ENCODE results near the gene FMOD.

FMOD gene

DNA sequence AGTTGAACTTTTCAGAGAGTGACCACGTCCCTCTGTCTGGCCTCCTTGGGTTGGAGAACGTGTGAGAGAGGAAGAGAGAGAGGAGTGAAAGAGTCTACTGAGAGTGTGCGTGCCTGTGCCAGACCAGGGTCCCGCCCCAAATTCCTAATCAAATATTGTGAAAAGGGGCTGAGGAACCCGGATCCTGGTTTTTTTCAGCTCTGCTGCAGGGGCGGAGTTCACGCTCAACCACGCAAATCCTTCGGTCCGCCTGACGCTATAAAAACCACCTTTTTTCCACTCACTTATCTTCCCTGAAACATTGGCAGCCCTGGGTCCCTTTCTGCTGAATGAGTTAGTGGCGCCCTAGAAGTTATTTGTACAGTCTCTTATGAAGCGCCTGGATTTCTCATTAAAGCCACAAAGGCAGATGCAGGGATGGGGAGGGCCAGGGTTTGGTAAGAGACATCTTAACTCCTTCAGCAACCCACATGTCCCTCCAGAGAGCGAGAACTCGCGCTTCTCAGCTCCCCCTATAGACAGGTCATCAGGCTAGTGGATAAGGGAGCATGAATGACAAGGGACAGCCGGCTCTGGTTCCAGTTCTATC lies at the start of gene FMOD:
FMOD (minus strand) TSS at position 86 of the 589 bp plus-strand sequence. CDS start 2,852 bp downstream, outside the sequence.
- DNase-seq (ENCODE audit: low spot score), result no peak

DNA sequence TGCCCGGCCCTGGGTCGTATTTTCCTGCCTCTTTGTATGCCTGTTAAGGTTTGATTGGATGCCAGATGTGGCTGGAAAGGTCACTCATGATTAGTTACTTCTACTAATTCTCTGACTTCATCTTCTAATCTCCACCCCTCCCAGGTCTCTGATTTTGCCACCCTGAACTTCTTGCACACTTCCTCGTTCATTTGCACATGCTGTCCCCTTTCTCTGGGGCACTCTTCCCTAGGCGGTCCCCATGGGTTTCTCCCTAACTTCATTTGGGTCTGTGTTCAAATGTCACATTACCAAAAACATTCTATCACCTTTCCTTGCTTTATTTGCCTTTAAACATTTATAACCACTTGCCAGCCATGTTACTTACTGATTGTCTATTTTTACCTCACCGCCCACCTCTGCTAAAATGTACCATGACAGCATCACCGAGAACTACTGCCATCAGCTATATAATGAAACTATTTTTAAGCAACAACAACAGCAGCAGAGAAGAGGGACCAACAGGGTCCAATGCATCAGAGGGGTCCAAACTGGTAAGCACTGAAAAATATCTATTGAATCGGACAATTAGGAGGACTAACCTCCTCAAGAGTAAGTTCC lies 45.8 kb upstream of the FMOD start:
- DNase-seq (ENCODE audit: low spot score), result no peak

DNA sequence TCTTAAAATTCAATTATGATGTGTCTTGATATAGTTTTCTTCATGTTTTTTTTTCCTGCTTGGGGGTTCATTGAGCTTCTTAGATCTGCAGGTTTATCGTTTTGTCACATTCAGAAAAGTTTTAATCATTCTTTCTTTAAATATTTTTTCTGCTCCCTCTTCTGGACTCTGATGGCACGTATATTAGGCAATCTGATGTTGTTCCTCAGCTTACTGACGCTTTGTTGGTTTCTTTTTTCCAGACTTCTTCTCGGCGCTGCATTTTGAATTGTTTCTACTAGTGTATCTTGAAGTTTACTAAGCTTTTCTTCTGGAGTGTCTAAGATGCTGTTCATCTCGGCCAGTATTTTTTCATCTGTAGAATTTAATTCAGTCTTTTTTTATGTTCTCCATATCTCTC lies 44.8 kb upstream of the FMOD start:
- DNase-seq (ENCODE audit: low spot score), result no peak

DNA sequence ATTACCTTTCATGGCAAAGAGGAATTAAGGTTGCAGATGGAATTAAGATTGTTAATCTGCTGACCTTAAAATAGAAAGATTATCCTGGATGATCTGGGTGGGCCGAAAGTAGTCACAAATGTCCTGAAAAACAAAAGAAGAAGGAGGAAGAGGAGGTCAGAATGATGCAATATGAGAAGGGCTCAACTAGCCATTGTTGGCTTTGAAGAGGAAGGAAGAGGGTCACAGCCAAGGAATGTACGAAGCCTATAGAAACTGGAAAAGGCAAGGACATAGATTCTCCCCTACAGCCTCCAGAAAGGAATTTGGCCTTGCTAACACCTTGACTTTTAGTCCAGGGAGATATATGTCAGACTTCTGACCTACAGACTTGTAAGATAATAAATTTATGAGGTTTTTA lies 39.4 kb upstream of the FMOD start:
- DNase-seq (ENCODE audit: low spot score), result no peak

DNA sequence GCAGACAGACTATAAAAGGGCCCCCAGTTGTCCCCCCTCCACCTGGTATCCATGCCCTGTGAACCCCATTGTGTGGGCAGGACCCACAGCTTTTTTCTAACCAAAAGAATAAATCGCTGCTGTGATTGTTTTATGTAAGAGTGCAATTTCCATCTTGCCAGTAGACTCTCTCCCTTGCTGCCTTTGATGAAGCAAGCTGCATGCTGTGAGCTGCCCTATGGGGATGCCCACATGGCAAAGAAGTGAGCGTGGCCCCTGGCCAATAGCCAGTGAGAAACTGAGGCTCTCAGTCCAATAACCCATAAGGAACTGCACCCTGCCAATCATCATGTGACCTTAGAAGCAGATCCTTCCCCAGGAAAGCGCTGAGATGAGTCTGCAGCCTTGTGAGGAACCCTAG lies 37.8 kb upstream of the FMOD start:
- no peak for DNase-seq (ENCODE audit: low spot score)

DNA sequence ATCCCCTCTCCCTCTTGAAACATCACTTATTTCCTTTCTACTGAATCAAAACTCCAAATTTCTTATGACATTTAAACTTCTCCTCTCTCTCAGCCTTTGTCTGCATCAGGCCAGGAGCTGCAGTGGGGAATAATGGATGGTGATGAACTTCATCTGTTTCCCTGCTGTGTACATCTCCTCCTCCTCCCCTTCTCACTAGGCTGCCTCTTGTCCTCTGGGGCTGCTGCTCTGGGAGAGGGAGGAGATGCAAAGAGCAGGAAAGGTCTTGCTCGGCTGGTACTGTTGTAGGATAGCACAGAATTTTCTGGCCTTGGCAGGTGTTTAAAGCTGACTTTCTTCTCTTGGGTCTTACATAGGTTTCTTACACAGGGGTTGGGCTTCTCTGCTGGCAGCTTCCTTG lies 31.1 kb upstream of the FMOD start:
- DNase-seq (ENCODE audit: low spot score), result no peak

DNA sequence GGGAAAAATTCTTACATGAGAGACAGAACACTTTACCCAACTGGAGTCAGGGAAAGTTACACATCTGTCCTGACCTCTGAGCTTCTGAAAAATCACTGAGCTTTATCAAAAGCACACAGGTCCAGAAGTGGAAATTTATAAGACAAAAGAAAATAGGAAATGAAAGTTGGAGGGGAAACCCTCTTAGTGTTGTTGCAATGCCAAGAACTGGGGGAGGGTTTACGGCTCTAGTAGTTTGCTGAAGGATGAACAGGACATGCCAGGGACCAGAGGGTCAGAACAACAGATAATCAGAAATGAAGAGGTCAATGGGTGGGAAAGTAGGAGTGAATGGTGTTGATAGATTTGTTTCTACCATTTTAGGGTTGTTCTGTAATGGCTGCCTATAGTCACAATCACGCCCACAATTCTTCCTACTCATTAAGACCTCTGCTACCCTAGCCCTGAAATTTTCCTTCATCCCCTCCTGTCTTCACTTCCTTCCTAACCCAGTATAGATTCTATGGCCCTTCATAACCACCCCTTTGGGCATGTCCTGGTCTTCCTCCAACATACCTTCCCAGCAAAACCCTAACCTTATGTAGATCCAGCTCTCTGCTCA lies 30.3 kb upstream of the FMOD start:
- no peak for DNase-seq (ENCODE audit: low spot score)

DNA sequence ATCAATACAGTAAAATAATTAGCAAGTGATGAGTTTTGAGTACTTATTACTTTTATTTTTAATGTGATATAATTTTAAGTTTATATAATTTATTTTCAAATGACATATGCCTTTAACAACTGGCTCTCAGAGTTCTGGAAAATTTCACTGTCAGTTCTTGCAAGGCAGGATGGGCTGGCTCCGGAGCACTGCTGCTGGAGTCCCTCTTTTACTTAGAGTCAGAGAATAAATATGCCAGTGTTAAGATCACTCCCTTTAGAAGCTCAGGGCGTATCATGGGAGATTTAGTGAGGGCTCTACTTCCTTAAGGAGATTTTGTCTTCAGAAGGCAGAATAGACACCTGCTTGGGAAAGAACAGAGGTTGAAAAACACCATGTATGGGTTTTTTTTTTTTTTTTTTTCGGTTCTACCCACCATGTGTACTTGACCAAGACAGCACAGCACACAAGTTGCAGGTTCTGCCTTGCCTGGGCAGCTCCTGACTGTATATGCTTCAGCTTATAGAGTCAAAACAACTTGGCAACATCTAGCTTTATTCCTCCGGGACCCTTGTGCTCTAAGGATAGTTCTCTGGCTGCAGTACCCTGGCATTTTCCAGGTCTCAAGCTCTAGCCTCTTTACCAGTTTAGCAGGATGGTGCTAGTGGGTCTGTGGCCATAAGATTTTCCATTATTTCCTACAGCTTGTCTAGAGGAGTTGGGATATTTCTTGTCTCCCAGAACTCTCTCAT lies 29.7 kb upstream of the FMOD start:
- no peak for DNase-seq (ENCODE audit: low spot score)

DNA sequence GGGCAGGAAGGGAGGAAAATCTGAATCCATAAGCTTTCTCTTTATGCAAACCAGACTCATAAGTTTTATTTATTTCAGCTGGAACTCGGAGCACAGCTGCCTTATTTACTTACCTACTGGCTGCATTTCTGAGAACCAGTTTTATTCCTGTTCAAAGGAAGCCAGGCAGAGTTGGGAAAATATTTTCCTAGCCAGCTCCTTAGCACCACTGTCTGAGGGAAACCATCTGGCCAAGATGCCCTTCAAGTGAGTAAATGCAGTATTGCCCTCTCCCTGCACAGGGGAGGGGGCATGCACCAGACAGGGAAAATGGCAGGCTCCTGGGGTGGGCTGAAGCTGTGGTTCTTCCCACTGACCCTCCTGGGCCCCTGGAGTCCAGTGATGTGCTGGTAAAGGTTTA lies 28.9 kb upstream of the FMOD start:
- DNase-seq (ENCODE audit: low spot score), result no peak

DNA sequence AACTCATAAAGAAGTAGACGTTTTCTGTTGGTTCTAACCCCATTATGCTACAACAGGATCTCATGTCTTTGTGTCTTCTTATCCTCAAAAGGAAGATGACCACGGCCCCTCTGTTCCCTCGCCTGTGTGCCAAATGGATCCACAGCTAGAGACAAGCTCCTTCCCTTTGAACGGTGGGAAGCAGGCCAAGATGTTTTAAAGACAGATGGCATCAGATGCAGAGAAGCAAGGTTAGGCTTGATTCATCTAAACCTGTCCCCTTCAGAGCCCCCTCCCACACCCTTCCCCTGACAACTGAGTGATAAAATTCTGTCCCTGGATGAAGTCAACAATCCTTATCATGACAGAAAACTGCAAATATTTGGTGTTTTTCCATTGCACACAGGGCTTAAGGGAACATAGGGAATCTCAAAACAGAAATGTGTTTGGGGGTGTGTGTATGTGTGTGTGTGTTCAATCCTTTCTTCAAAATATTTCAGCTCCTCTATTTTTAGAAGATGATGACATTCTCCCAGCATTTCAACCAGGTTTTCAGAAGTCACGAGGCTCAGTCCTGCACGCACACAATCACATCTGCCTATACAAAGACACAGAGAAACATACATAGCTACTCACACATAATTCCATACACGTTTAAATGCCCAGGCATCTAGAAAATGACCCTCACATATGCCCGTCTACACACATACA lies 27.8 kb upstream of the FMOD start:
- peak; percentile 85 for DNase-seq (ENCODE audit: low spot score)

DNA sequence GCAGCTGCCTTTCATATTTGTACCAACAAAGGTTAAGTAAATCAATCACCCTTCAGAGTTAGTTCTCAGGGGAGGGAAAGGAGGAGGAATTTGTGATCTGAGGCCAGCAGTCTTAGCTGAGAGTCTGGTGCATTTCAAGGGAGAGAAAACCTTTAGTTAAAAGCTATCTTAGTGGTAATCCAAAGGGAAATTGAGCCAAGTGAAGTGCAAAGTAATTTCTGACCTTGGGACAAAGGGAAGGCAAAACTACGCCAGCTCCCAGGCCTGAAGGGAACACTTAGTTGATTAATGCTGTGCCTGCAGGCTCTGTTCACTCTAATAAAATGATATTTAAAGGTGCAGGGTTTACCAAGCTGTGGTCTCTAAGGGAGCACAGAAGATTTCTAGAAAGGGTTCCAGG lies 23.1 kb upstream of the FMOD start:
- DNase-seq (ENCODE audit: low spot score), result no peak

DNA sequence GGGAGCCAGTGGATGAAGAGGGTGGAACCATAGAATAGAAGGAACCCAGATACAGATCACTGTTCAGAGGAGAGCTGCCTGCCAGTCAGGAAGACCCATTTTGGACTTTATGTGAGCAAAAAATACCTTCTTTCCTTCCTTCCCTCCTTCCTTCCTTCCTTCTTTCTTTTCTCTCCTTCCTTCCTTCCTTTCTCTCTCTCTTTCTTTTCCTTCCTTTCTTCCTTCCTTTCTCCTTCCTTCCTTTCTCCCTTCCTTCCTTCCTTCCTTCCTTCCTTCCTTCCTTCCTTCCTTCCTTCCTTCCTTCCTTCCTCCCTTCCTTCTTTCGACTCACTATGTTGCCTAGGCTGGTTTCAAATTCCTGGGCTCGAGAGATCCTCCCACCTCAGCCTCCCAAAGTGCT lies 22.1 kb upstream of the FMOD start:
- no peak for DNase-seq (ENCODE audit: low spot score)

DNA sequence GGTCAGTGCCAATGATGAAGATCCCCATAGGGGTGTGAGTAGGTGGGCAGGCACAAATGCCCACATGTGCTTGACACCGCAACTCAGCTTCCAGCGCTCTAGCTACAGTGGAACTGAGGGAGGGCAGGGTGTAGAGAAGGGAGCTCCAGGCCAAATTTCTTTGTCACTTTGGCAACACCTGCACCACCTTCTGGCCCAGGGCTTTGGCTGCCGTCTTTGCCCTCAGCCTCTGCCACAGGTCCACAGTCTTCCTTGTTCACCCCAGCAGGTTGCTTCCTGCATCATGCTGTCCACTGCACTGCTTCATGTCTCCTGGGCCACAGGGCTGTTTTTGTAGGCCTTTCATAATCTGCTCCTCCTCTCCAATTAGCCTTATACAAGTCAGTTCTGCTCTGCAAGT lies 20.4 kb upstream of the FMOD start:
- DNase-seq (ENCODE audit: low spot score), result no peak

DNA sequence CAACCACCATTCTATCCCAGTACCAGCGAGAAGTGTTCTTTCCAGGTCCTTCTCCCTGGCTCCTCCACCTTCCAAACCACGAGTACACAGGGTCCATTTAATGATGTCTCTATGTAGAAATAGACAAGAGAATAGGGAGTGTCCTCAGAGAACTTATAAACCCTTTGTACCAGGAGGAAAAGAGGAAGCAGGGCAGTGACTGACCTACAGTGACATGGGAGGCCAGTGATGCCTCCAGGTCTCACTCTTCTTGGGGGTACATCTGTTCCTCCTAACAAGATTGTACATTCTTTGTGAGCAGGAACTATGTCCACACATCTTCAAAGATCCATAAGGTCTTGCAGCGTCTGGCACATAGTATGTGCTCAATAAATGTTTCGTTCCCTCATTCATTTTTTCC lies 18.7 kb upstream of the FMOD start:
- DNase-seq (ENCODE audit: low spot score), result no peak

DNA sequence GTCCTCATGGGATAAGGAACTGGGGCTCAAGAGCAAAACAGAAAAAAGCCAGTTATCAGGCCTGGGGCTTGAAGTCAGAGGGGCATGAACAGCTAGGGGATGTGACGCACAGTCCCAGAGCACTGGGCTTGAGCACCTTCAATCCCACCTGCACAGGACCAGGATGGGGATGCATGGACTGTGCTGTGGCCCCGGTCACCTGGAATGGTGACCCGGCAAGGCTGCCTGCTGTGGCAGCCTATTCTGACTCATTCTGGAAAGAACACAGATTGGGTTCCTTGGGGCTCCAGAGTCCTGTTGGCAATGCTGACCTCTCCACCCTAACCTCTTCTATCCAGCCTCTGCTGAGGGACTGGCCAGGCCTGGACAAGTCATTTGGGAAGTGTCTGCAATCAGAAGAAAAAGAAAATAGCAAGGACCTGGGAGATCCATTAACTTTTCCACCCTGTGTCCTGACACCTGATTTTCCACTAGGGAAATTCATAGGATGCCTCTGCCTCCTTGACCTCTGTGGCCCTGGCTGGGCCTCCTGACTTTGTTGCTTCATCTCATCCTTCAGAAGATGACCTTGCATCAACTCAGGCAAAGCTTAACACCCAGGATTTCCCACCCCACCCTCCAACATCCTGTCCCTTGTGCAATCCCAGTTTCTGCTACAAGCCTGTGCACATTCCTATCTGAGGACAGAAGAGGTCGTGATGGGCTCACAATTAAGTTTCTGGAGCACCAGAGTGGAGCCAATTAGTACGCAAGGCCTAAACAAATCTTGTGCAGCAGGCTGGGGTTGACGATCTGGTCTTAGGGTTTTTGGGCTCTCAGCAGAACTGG lies 17.9 kb upstream of the FMOD start:
- DNase-seq (ENCODE audit: low spot score), result peak; percentile 16

DNA sequence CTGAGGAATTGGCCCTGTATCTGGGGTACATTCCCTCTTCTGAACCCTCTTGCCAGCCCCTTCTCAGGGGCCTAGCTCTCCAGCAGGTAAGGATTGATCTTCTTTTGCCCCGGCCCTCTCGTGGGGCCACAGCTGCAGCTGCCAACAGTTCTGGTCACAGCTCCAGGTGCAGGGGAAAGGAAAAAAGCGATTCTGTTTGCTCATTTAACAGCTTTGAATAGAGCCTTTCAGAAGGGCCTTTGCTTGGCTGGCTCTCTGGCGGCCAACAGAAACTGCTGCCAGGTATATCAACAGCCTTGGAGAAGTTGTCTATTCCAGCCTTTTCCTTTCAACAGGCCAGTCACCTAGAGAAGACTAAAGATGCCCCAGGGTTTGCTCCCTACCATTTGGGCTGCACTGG lies 16.1 kb upstream of the FMOD start:
- DNase-seq (ENCODE audit: low spot score), result no peak

DNA sequence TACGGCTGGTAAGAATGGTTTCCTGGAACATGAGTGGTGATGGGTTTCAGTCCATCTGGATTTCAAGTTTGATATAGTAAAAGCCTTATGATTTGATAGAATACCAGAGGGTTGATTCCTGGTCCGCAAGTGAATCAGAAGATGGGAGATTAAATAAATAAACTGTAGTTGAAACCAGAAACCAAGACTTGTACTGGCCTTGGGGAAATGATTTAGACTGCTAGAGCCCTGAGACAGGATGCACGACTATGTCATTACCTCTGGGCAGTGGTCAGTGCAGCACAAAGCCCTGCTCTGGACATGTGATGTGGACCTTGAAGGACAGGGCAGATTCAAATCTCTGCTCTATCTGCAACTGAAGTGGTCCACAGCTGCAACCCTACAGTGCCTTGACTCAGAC lies 15.6 kb upstream of the FMOD start:
- DNase-seq (ENCODE audit: low spot score), result no peak

DNA sequence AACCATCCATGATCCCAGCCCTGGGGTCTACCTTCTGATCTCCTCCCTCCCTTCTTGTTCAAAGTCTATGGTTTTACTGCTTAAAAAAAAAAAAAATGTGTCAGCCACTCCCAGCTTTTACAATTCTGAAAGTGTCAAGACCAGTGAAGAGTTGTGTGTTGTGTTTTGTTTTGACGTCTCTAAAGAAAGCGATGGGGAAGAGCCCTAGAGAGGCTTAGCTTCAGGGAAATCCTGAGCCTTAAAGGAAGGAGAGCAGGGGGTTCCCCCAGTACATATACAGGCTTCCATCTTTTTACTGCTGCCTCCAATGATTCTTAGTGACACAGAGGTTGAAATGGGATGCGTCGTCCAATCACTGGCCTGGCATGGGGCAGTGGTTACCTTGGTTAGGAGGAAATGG lies 13.9 kb upstream of the FMOD start:
- DNase-seq (ENCODE audit: low spot score), result no peak

DNA sequence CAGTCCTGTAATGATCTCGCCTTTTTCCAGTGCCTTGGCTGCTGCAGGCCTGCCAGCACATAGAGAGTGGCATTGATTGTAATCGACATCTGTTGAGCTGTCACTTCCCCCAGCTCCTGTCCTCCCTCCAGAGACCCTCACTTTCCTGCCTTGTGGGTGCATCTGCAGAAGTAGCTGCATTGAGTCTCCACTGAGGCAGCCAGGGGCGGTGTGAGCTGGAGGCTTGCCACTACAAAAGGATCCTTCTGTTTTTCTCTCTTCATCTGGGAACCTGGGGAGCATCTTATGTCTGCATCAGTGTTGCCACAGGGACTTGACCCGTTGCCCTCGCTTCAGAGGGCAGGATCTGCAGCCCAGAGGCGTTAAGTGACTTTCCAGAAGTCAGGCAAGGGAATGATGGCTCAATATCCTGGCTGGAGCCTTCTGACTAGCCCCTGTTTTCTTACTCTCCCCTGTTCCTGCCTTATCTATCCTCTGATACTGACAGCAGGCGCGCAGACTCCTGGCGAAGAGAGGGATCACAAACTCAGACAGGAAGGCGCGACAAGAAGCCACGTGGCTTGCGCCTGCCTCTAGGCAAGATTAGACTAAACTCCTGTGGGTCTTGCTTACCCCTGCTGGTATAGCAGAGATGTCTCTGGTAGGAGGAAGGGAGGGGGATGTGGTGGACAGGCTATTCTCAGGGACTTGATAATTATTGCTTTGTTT lies 13.3 kb upstream of the FMOD start:
- DNase-seq (ENCODE audit: low spot score), result no peak

DNA sequence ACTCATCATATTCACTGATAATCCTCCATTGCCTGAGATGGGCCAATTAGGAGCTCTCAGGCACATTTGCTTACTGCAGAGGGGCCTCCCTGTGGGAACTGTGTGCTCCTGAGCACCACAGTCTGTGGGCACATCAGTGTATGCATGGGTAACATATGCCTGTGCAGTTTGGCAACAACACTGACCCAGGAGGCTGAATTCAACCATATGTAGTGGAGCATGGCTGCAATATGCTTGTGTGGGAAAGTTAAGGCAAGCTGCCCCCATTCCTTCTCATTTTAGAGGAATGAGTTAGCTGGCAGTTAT lies 11.8 kb upstream of the FMOD start:
- DNase-seq (ENCODE audit: low spot score), result no peak

DNA sequence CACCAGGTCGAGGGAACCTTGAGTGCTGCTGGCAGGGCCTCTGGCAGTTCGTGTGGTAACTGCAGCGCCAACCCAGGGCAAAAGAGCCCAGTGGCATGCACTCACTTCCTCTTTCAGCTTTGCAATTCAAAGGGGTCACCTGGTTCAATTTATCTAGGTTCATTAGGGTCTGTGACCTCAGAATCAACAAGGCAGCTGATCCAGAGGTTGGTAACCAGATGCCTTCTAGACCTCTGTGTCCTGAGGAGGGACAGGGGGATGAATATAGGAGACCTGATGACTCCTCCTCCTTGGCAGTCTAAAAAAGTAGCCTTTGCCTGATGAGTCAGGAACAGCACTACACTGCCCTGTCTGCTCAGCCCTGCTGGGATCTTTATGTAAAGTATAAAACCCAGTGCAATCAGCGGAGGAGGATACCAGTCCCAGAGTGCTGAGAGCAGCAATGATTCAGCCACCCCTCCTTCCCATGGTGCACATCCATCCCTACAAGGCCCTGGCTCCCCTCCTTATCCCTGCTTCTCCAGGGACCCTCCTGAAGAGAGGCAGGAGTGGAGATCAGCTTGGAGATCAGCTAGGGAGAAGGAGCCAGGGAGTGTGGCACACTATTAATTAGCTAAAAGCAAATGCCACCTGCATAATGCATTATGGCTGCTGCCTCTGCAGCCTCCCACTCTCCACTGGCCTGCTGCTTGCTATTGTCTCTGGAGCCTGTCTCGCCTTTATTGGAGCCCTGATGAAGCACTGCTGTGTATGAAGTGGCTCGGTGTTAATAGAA lies 11.2 kb upstream of the FMOD start:
- DNase-seq (ENCODE audit: low spot score), result no peak
